ENCODE measurements around the gene KATNA1. TPM values are rescaled to one million over a fixed set of nuclear protein-coding genes. Genes with fewer than 3 reads are reported as not detected.

The KATNA1 gene
- total RNA-seq (2021): 28.3 and 28.7 TPM in 2 replicates
- Bru-seq, nascent RNA: percentile 67 among the genes with signal in this experiment
- percentile 66 among the genes with signal in this experiment for BruChase-seq, experiment 1, labeled RNA remaining after a 2-hour chase
- percentile 65 among the genes with signal in this experiment for BruChase-seq, experiment 2, labeled RNA remaining after a 6-hour chase
- long read RNA-seq, transcript KATNA1-203 (11 exons, 1,984 nt): major isoform, 50 of 62 reads
- long read RNA-seq, partial matches to known transcripts: 2 of 62 reads
- long read RNA-seq, other reads (novel, unspliced or antisense): 10 of 62 reads

- no peaks in the 10 kb centered on the region for H3K36me3 ChIP-seq (ENCODE audit: insufficient read depth, low read length, poor library complexity, severe bottlenecking)
- no peaks in the 10 kb centered on the region for H3K9me3 ChIP-seq (ENCODE audit: low read depth, low read length, poor library complexity, severe bottlenecking)
- ChIA-PET CTCF (interaction anchor here (0.7 kb wide), 1 partner anchor 38 kb away, joined by 3 read pairs; no protein-coding TSS in a partner anchor), POLR2A (ENCODE audit: low non-redundant PET) (no interaction called here)
- peak within 1 kb of the TSS; percentile 66 for H3K4me3 ChIP-seq (ENCODE audit: low read depth, low read length, poor library complexity, severe bottlenecking)
- DNase-seq (ENCODE audit: low spot score): peak; percentile 89
- H3K4me1 ChIP-seq (ENCODE audit: insufficient read depth, low read length, poor library complexity, severe bottlenecking): peaks cover 15% of the 10 kb centered on the region
- TF ChIP-seq EZH2 (IDR thresholded peaks at IDR 0.05; ENCODE audit: borderline replicate concordance, low read depth, low read length, poor library complexity, severe bottlenecking) (no peak), CTCF (conservative IDR thresholded peaks at IDR 0.05; ENCODE audit: low read depth, low read length) (no peak)
- H3K27ac ChIP-seq (ENCODE audit: low read depth, low read length, poor library complexity, severe bottlenecking): peak within 1 kb of the TSS; percentile 70
- no TSS peak for BruUV-seq (replicated peaks)
- no peaks in the 10 kb centered on the region for H3K27me3 ChIP-seq (replicated peaks; ENCODE audit: insufficient read depth, low read depth, low read length, poor library complexity)
- intact Hi-C loops (cut with micrococcal nuclease; ENCODE audit: unreplicated experiment): no loop called here
Measured at GRCh38 chr6:149648148-149649145, at the start of gene KATNA1. KATNA1 (minus strand) TSS chr6:149648714; CDS start chr6:149638547, 10,167 bp downstream.

- H3K27me3 ChIP-seq (replicated peaks; ENCODE audit: insufficient read depth, low read depth, low read length, poor library complexity): no peaks in the 10 kb centered on the region
- CTCF ChIA-PET: no interaction called here
Measured at GRCh38 chr6:149698175-149698574, 49.7 kb upstream of the KATNA1 start.

More at GRCh38 chr6:149698175-149698574, 49.7 kb upstream of the KATNA1 start:
- no peak overlapping the region for H3K4me3 ChIP-seq (ENCODE audit: low read depth, low read length, poor library complexity, severe bottlenecking)
- intact Hi-C loops (cut with micrococcal nuclease; ENCODE audit: unreplicated experiment): no loop called here
- no peaks in the 10 kb centered on the region for H3K4me1 ChIP-seq (ENCODE audit: insufficient read depth, low read length, poor library complexity, severe bottlenecking)
- POLR2A ChIA-PET (ENCODE audit: low non-redundant PET): no interaction called here
- DNase-seq (ENCODE audit: low spot score): no peak
- TF ChIP-seq CTCF (conservative IDR thresholded peaks at IDR 0.05; ENCODE audit: low read depth, low read length): no peak
- TF ChIP-seq EZH2 (IDR thresholded peaks at IDR 0.05; ENCODE audit: borderline replicate concordance, low read depth, low read length, poor library complexity, severe bottlenecking): no peak
- peaks cover 34% of the 10 kb centered on the region for H3K36me3 ChIP-seq (ENCODE audit: insufficient read depth, low read length, poor library complexity, severe bottlenecking)
- no TSS peak for BruUV-seq (replicated peaks)
- no peak overlapping the region for H3K27ac ChIP-seq (ENCODE audit: low read depth, low read length, poor library complexity, severe bottlenecking)
- H3K9me3 ChIP-seq (ENCODE audit: low read depth, low read length, poor library complexity, severe bottlenecking): no peaks in the 10 kb centered on the region
